ENCODE data around the gene CEP295NL.

Gene CEP295NL

GRCh38 chr17:78862073-78863023, 40.7 kb downstream of the CEP295NL start:
- no peak for DNase-seq

- DNase-seq: no peak
These were observed 41.8 kb downstream of the CEP295NL start for GRCh38 chr17:78861229-78861628.

- no peak for DNase-seq
These were observed 44.0 kb downstream of the CEP295NL start for GRCh38 chr17:78859051-78859450.

DNA sequence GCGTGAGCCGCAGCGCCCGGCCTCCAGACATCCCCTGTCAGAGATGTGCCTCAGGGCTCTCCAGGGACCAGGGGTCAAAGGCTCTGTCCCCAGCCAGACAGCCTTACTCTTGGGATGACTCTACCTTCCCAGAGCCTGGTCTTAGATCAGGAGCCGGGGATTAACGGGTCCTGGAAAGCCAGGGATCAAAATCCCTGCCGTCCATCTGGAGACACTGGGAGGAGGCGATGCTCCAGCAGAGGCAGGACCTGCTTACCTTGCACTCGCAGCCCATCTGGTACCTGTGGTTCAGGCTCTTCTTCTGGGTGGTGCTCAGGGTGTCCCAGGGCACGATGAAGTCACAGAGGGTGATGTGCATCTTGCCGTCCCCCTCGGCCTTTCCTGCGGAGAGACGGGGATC, 45.7 kb downstream of the CEP295NL start:
- no peak for DNase-seq

DNA sequence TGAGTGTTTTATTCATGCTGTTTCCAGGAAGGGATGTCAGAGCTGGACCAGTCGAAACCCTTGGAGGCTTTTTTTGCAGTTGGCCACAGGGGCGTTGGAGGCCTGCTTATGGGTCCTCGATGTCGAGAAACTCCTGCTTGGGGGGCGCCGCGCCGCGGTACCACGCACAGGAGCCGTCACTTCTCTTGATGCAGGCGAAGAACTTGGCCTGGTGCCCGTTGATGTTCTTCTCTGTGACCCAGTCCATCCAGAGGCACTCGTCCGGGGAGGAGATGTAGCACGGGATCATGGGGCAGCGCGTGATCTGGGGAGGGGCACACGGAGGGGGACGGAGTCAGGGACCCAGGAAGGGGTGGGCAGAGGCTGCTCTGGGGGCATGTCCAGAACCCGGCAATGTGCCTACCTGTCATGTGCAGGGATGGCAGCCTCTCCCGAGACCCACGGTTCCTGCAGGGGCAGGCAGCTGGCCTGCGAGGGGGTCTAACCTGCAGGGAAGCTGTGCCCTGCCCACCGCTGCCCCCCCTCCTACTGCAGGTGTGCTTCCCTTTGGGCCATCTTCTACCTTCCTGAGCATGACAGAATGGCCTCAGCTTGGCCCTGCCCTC, 47.3 kb downstream of the CEP295NL start:
- no peak for DNase-seq

GRCh38 chr17:78854508-78854907, 48.5 kb downstream of the CEP295NL start:
- no peak for DNase-seq

DNA sequence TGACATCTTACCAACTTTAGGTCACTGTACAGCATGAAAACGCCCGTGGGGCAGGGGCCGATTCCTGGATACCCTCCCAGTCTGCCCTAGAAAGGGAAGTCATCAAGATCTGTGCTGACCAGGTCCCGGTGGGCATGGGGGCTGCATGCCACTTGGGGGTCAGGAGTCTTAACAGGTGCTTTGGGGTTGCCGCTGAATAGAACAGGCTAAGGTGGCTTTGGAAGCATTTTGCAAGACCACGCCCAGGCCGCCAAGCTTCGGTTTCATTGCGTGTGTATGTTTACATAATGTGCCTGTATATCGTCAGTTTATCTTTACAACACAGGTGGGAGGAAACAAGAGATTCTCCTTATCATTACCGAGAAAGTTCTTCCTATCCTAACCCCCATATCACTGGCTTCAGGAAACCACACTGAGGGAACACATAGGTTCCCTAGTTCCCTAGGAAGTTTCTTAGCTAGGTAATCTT, 49.0 kb downstream of the CEP295NL start:
- no peak for DNase-seq

- DNase-seq: no peak
These were observed 50.3 kb downstream of the CEP295NL start for GRCh38 chr17:78852709-78853121.

DNA sequence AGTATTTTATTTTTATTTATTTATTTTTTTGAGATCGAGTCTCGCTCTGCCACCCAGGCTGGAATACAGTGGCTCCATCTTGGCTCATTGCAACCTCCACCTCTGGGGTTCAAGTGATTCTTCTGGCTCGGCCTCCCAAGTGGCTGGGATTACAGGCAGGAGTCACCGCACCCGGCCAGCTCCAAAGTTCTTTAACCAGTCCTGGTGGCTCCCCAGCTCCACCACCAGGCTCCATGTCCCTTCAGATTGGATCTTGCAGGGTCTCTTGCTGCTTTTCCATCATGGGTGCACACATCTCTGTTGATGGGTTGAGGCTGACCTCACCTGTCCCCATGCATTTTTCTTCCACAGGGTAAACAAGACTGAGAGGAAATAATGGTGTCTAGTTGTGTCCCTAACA, 54.0 kb downstream of the CEP295NL start:
- no peak for DNase-seq

DNA sequence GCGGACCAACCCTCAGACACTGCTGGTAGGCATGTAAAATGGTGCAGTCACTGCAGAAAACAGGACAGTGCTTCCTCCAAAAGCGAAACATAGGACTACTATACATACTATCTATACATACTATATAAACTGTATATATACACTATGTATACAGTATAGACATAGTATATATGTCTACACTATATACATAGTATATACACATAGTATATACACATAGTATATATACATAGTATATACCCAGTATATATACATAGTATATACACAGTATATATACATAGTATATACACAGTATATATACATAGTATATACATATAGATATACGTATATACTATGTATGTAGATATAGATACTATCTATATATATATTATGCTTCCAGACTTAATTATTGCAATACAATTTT, 55.9 kb downstream of the CEP295NL start:
- DNase-seq: no peak

GRCh38 chr17:78844301-78845005, 58.5 kb downstream of the CEP295NL start:
- DNase-seq: no peak

DNA sequence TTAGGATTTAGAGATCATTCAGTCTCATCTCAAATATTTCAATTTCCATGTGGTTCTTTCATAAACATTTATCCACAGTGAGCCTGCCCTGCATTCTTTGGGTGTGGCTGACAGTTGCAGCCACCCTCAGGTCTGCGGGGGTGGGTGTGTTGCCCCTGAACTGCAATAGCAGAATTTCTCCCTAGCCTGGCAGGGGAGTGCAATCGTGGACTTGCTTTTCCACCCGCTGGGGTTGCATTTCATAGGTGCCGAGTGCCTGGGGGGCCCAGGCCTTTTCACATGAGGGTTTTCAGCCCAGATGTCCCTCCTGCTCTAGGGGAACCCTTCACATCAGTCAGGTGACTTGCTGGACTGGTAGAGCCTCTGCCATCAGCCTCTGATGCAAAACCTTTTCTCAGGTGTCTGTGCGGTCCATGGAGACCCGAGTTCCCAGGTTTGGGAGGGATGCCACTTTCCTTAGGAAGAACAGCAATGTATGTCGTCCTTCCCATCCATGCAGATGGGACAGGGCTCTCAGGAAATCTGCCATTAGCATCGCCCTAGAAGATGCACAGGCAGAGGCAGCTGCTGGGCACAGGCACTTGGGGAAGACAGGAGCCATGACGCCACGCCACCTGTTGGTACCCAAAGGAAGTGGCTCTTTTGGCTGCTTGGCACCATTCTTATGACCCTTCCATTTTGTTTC, 60.0 kb downstream of the CEP295NL start:
- peak; percentile 77 for DNase-seq

DNA sequence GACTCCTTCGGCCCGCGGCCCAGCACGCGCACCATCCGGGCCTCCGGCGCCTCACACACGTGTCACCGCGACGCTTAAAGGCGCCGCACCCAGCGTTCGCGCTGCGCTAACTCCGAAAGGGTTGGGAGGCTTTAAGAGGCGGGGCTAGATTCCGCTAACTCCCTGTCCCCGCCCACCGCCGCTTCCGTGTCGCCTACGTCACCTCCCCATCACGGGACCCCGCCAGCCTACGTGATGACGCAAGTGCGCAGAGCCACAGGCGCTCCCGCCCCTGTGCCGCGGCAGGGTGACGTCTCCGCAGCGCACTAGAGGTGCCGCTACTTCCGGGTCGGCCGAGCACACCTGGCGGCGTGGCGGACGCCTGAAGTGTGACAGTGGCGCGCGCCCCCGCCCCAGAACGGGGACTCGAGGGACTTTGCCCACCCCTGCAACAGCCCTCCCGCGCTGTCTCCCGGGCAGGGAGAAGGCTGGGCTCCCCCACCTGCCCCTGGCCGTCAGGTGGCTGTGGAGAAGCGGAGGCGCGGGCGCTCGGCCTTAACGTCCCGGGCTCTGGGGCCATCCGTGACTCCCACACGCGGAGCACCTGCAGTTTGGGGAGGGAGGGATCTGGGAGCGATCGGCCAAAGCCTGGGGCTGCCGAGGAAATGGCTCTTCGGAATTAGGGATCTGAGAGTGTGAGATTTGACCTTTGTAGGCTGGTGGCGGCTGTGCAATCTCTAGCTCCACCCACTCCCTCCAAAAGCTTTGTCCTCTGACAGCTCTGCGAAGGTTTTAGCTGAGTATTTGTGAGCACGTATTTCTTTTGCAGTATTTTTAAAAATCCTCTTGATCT, 62.0 kb downstream of the CEP295NL start, which contains the start of gene USP36:
TSS of gene USP36 (minus strand) at position 35 of the 832 bp plus-strand sequence. CDS start 4,451 bp downstream, outside the sequence.
- peak; percentile 100 for DNase-seq

All from CD4-positive, alpha-beta T cell treated with Interleukin-12 subunit alpha and Interleukin-12 subunit beta, for 1 hour (primary cell).